Non-pigmented ciliary epithelial cell (primary cell): Measurements from ENCODE around the gene BMPR1A.
"Not testable (repeated sequence)": the region's sequence is repeated elsewhere in the genome, so short reads cannot be mapped to it uniquely, and the experiment has no call there.

Experiments
- DNase-seq: peaks from one replicate; pipeline ENCODE4 v3.0.0-alpha.2; 2010; ENCODE audit warnings: low read depth

BMPR1A gene

DNA sequence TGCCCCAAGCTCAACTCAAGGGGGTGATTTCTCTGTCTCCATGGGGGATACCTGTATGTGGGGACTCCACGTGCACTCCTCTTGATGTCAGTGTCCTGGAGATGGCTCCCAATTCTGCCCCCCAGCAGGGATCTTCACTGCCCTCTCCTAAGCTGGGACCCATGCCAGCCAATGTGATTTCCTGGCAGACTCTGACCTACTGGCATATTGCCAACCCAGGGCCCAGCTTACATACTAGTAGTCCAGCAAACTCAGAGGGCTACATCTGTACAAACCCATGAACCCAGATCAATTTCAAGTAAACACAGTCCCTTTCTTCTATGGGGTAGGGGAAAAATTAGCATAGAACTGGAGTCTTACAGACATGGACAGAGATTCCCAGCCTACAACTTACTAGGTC, 26.2 kb upstream of the BMPR1A start:
- DNase-seq: no peak

GRCh38 chr10:86732771-86733170, 23.6 kb upstream of the BMPR1A start:
- no peak for DNase-seq

- DNase-seq: no peak
Measured at GRCh38 chr10:86733260-86733671, 23.2 kb upstream of the BMPR1A start.

- DNase-seq: no peak
Measured at GRCh38 chr10:86734207-86734988, 22.0 kb upstream of the BMPR1A start.

DNA sequence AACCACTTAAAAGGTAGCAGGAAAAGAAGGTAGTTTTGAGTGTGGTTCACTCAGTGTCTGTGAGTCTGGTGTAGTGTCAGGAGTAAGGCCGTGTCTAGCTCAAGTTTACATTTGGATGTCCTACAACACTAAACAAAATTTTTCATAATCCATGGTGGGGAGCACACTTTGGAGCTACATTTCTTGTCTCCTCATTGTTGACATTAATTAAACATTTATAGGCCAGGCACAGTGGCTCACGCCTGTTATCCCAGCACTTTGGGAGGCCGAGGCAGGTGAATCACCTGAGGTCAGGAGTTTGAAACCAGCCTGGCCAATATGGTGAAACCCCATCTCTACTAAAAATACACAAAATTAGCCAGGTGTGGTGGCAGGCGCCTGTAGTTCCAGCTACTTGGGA, 21.1 kb upstream of the BMPR1A start:
- DNase-seq: not testable (repeated sequence)

DNA sequence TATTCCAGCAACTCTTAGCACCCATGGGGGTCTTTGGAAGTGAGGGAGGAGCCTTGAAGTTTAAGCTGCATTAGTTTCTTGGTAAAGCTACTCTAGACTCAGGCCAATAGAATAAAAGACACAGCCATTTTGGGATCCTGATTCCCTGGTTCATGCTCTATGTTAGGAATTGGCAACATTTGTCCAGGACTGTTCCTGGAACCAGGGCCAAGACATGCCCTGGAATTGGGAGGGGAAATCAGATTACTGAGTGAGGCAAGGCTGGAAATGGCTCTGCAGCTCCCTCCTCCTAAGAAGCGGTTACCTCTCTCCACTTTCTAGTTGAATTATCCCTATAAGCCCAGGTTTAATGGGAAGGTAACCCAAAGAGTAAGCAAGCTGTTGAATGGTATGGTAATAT, 14.2 kb upstream of the BMPR1A start:
- DNase-seq: no peak

DNA sequence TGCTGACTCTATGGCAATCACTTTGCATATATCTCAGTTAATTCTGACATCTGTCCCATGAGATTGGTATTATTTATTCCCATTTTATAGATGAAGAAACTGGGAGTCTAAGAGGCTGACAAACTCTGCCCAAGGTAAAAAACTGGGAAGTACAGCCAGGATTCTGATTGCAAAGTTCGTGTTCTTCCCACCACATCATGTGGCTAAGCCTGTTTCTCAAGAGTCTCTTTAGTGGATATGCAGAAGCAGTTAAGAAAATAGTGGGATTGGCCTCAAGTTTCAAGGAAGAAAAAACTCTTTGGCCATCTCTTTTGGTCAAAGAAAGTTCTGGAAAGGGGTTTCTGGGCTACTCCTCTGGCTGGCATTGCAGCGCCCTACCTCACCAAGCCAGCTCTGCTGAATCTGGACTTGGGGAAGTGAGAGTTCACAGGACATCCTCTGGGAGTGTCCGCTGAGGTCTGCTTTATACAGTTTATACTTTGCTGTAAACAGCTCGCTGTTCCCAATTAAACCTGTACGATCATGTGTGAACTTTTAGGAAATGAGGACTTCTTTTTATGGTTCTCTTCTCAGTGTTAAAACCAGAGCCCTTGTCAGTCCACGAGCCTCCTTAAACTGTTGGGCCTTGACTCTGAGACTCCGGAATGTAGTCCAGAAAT, 12.2 kb upstream of the BMPR1A start:
- DNase-seq: no peak

DNA sequence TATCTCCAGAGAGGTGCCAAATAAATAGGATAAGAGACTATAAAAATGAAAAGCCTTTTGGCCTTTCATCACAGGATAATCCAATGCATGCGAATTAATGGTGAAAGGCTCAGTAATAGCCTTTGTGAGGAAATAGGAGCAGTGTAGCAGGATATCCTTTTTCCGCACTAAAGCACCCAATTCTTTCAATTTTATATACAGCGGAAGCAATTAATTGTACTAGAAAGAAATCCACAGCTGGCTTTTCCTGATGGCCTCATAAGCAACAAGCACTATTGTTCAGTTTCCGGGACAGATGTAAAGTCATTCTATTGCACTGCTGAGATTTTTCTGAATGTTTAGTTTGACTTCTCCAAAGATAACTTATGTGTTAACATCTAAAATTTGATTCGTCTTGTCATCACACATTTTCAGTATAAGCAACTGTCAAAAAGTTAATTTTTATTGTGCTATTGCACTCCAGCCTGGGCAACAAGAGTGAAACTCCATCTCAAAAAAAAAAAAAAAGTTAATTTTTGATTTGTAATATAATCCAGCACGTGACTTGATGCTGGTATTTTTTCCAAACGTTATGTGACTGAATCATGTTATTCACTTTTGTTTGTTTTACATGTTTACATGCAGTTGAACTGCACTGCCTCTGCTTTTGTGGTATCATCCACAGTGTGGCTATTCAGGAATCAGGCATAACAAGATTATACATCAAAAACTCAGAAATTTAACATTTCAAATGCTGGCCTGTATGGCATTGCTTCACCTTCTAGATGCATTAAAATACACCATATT, 8.4 kb upstream of the BMPR1A start:
- no peak for DNase-seq

- no peak for DNase-seq
Measured at GRCh38 chr10:86749854-86750253, 6.6 kb upstream of the BMPR1A start.

GRCh38 chr10:86751477-86751876, 4.9 kb upstream of the BMPR1A start:
- no peak for DNase-seq

- DNase-seq: no peak
Measured at GRCh38 chr10:86752311-86752710, 4.1 kb upstream of the BMPR1A start.

GRCh38 chr10:86753051-86753450, 3.4 kb upstream of the BMPR1A start:
- DNase-seq: no peak

DNA sequence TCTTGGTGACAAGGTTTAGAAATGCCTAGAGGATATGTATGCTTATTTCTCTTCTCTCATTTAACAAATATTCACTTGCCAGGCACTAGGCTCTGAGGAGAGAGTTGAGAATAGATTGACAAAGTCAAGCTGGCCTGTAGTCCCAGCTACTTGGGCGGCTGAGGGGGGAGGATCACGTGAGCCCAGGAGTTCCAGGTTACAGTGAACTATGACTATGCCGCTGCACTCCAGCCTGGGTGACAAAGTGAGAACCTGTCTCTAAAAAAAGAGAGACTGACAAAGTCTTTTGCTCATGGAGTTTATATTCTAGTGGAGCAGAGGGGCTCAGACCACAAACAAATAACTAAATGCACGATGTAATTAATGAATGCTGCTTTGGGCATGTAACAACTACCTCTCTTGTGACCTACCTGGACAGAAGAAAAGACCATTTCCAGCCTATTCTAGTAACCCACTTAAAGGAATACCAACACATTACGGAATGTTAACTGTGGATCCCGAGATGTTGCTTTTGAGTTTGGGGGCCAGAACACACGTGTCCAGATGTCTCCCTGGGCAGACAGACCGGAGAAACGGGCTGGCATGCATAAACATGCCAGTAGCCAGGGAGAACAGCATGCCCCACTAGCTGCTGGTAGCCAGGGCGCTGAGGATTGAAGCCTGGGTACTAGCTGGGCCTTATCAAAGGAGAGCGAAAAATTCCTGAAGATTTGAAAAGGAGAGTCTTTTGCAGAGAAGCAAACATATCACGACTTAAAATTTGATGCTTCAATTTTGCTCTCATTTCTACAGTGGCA, 2.6 kb upstream of the BMPR1A start:
- DNase-seq: no peak

- DNase-seq: no peak
Measured at GRCh38 chr10:86755454-86755739, 1.0 kb upstream of the BMPR1A start.

DNA sequence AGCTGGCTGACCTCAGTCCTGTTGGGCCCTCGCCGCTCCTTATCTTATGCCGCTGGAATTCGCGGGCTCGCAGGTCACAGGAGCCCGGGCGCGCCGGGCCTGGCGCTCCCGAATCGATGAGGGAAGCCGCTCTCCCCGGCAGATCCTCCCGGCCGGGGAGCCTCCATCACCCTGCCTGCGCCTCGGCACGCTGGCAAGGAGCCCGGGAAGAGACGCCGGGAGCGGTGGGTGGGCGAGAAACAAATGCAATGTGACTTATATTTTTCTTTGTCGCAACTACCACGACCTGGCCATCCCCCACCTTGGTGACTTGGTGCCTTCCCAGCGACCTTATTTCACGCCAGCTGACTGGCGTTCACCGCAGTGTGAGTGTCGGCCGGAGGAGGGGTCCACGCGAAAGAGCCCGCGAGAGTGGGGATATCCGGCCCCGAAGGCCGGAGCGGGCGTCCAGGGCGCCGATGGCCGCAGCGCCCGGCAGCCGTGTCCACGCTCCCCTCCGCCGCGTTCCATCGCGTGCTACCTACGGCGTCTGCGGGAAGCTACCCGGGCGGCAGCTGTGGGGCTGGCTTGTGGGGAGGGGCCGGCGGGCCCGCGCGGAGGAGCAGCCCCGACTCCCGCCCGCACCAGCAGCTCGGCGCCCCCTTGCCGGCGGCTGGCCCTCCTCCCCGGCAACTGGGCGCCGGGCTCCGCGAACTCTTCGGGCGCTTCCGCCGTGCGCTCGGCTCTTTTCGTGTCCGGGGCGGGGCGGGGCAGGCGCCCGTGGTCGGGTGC, 494 bp upstream of the BMPR1A start:
- peak; percentile 42 for DNase-seq

DNA sequence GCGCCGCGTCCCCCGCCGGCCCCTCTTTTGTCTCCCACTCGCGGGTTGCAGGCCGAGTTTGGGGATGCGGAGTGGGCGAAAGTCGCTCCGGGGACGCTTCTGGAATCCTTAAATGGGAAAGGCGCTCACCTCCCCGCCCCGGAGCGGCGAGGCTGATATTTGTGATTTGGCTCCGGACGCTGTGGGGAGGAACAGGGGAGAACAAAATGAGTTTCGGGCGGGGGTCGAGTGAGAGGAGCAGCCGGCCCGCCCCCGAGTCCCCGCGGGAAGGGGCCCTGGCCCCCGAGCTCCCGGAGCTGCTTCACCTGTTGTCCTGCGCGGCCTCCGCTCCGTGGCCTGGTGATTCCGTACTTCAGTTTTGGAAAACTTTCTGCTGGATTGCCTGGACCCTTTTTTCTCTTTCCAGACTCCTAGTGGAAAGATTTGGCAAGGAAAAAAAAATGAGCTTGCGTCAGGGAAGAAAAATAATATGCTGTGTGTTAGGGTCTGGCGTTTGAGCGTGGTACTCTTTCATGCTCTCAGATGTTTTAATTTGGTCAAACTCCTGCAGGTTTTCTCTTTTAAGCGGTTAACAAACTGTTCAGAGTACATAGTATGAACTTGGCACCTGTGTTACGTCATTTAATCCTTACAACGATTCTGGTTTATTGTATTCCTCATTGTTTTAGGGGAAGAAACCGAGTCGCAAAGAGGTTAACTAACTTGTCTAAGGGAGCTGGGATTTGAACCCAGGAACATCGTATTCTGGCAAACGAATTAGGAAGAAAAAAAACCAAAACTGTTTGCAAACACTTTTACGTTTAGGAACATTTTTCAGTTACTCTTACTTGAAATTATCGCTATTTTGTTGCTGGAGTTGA, 924 bp downstream of the BMPR1A start:
- DNase-seq: no peak

- no peak for DNase-seq
Measured at GRCh38 chr10:86758189-86759072, 2.0 kb downstream of the BMPR1A start.

DNA sequence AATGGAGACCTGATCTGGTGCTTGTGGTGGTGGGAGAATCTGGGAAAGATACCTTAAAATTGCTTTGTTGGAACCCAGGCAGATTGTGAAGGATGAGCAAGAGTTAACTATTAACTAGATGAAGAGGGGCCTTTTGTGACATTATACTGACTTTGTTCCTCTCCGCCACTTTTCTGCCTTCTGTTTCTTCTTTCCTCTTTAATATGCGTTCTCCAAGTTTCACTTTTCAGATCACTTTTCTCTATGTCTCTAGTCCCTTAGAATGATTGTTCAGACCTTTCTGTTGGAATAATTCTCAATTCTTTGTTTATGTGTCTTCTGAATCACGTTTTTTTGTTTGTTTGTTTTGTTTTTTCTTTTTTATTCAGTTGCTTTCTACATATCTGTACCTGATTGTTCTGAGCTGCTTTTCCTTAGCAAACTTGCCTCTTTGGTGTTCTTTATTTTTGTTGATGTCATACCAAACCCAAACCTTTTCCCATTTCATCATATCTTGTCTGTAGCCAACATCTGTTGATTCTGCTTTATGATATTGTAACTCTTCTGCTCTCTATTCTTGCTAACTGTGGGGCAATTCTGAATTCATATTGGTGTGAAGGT, 2.8 kb downstream of the BMPR1A start:
- DNase-seq: no peak

DNA sequence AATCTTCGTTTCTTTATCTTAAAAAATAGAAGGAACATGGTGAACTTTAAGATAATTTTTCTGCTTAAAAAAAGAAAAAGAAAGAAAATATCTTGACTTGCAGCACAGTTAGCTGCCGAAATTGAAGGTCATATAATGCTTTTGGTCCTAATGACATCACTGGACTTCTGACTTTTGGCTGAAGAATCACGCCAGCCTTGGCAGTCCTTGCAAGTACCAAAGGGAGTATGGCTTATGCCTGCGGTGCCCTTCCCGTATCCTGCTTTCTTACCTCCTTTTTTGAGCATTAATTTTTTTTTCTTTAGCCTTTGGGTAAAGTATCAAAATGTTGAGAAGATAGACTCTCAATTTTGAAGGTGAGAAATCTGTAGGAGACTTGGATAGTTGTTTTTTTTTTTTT, 7.0 kb downstream of the BMPR1A start:
- DNase-seq: no peak
